ENCODE data around the gene UNC13B.

DNA sequence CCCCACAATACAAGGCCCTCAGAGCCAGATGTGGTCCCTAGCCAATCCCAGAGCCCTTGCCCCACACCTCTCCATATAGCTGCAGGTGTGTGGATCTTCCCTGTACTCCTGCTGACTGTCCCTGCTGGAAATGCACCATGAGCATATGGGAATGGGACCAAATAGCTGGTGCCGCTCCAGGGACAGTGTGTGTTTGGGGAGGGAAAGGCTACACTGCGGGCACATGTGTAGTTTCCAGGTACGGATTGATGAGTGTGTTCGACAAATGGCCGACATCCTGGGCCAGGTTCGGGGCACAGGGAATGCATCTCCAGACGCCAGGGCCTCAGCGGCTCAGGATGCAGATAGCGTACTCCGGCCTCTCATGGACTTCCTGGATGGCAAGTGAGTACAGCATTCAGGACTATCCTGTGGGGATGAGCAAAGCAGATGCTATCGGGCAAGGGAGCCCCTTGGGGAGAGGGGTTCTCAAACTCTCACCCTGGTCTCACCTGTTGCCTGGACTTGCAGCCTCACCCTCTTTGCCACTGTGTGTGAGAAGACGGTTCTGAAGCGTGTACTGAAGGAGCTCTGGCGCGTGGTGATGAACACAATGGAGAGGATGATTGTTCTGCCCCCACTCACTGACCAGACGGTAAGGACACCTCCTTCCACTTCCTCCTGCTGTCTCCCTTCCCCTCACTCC, 237.0 kb downstream of the UNC13B start:
- TF ChIP-seq CTCF (conservative IDR thresholded peaks at IDR 0.05; ENCODE audit: low read depth, low read length): no peak
- TF ChIP-seq EZH2 (IDR thresholded peaks at IDR 0.05; ENCODE audit: low read length, unreplicated experiment): no peak
- TF ChIP-seq EZH2phosphoT487 (IDR thresholded peaks at IDR 0.05; ENCODE audit: borderline replicate concordance, low read length): no peak
